ENCODE measurements around the gene PHACTR3.

PHACTR3 gene

GRCh38 chr20:59813948-59814839 lies 209.9 kb downstream of the PHACTR3 start:
- no peak for TF ChIP-seq CTCF (IDR thresholded peaks at IDR 0.05; ENCODE audit: extremely low read depth, missing control alignments)
- no peak for DNase-seq (ENCODE audit: low spot score)

- DNase-seq (ENCODE audit: low spot score): no peak
- no peak for TF ChIP-seq CTCF (IDR thresholded peaks at IDR 0.05; ENCODE audit: extremely low read depth, missing control alignments)
These were observed 210.6 kb downstream of the PHACTR3 start for GRCh38 chr20:59814840-59815340.

- TF ChIP-seq CTCF (IDR thresholded peaks at IDR 0.05; ENCODE audit: extremely low read depth, missing control alignments): no peak
- DNase-seq (ENCODE audit: low spot score): no peak
These were observed 211.9 kb downstream of the PHACTR3 start for GRCh38 chr20:59816146-59816738.

DNA sequence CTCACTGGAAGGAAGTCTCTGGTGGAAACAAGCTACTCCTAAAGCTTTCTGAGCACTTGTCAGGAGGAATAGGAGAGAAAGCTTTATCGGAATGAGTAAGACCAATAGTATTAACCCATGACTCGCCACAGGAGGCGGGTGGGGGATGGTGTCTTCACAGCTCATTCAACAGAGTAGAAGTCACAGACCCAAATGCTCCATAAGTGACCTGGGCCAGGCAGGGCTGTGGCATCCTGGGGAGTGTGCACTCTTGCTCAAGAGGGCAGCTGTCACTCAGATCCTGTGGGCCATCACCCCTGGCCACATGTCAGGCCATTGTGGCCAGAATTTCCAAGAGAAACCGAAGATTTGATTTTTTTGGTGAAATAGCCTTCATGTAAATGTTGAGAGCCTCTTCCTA lies 213.1 kb downstream of the PHACTR3 start:
- no peak for DNase-seq (ENCODE audit: low spot score)
- TF ChIP-seq CTCF (IDR thresholded peaks at IDR 0.05; ENCODE audit: extremely low read depth, missing control alignments): no peak

DNA sequence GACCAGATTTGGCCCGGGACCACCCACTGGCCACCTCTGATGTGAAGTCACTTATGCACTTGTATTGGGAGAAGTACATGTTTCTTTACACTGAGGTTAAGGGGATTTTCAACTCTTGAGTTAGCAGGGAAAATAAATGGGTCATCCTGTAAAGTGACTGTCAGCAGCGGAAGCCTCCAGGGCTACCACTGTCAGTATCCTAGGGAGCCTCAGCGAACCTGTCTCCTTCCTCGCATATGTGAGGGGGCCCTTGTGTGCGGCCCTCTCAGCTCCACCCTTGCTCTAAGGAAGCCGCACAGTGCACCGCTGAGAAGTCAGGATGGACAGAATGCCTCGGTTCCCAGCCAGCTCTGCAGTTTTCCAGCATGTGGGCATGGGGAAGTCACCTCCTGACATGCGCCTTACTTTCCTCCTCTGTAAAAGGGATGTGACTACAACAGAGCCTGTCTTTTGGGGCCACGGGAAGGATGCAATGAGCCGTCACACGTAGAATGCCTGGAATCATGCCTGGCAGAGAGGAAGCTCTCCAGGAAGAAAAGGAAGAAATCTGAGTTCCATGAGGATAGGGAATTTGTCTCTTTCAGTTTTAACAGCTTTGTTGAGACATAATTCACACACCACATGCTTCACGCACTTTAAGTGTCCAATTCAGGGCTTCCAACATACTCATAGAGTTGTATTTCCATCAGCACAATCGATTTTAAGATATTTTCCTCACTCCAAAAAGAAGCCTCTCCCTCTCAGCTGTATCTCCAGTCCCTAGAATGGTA lies 213.7 kb downstream of the PHACTR3 start:
- no peak for DNase-seq (ENCODE audit: low spot score)

DNA sequence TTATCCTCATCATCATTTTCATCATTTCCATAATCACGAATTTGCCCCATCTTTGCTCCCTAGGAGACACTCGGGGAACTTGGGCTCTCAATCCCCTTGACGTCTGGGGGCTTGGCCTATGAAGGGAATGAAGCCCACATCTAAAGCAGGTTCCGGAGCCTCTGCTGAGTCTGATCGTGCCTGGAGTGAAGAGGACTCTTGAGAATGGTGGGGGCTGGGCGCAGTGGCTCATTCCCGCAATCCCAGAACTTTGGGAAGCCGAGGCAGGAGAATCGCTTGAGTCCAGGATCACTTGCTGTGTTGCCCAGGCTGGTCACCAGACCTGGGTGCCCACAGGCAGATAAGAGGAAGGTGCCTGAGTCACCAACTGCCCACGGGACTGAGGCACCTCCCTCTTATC lies 214.6 kb downstream of the PHACTR3 start:
- DNase-seq (ENCODE audit: low spot score): no peak
- no peak for TF ChIP-seq CTCF (IDR thresholded peaks at IDR 0.05; ENCODE audit: extremely low read depth, missing control alignments)

More for the DNA sequence above, 213.7 kb downstream of the PHACTR3 start:
- TF ChIP-seq CTCF (IDR thresholded peaks at IDR 0.05; ENCODE audit: extremely low read depth, missing control alignments): no peak

Data from GM20000 (cell line).